ENCODE data around the gene SPPL2B. TPM values are rescaled to one million over a fixed set of nuclear protein-coding genes. Genes with fewer than 3 reads are reported as not detected.
"Not testable (repeated sequence)": the region's sequence is repeated elsewhere in the genome, so short reads cannot be mapped to it uniquely, and the experiment has no call there.

The SPPL2B gene
- total RNA-seq, 2 donors from 2014 or later = 20.7 to 36.9 TPM

DNA sequence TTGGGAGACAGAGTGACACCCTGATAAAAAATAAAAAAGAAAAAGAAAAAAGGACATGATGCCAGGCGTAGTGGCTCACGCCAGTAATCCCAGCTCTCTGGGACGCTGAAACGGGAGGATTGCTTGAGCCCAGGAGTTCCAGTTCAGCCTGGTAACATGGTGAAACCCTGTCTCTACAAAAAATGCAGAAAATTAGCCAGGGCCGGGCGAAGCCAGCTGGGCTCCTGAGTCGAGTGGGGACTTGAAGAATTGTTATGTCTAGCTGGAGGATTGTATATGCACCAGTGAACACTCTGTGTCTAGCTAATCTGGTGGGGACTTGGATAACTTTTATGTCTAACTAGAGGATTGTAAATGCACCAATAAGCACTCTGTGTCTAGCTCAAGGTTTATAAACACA is 63.9 kb downstream of the SPPL2B start:
- intact Hi-C loops (cut with DNase I) = loop anchor here (5.0 to 10.0 kb wide), 3 partner anchors 115 to 240 kb away; partner anchors contain the start of gene AP3D1 (in 2 of the 2)
- DNase-seq (ENCODE audit: low spot score) = no peak

DNA sequence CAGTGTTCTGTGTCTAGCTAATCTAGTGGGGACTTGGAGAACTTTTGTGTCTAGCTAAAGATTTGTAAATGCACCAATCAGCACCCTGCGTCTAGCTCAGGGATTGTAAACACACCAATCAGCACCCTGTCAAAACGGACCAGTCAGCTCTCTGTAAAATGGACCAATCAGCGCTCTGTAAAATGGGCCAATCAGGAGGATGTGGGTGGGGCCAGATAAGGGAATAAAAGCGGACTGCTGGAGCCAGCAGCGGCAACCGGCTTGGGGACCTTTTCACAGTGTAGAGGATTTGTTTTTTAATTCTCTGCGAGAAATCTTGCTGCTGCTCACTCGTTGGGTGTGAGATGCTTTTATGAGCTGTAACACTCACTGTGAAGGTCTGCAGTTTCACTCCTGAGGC is 64.4 kb downstream of the SPPL2B start:
- intact Hi-C loops (cut with DNase I) = loop anchor here (5.0 to 10.0 kb wide), 3 partner anchors 116 to 241 kb away; partner anchors contain the start of gene AP3D1 (in 2 of the 2)
- DNase-seq (ENCODE audit: low spot score) = not testable (repeated sequence)

- DNase-seq (ENCODE audit: low spot score) = no peak
- intact Hi-C loops (cut with DNase I) = loop anchor here (5.0 to 10.0 kb wide), 3 partner anchors 117 to 242 kb away; partner anchors contain the start of gene AP3D1 (in 2 of the 2)
These were observed 65.6 kb downstream of the SPPL2B start for GRCh38 chr19:2394054-2394441.

GRCh38 chr19:2394442-2395292 is 66.2 kb downstream of the SPPL2B start:
- DNase-seq (ENCODE audit: low spot score) = no peak
- intact Hi-C loops (cut with DNase I) = loop anchor here (5.0 to 10.0 kb wide), 3 partner anchors 117 to 242 kb away; partner anchors contain the start of gene AP3D1 (in 2 of the 2)

GRCh38 chr19:2395293-2395829 is 66.9 kb downstream of the SPPL2B start:
- not testable (repeated sequence) for DNase-seq (ENCODE audit: low spot score)
- intact Hi-C loops (cut with DNase I) = loop anchor here in 1 of 2 donors (10.0 kb wide), 1 partner anchor 241 kb away; the partner anchor contains the start of gene AP3D1

- DNase-seq (ENCODE audit: low spot score) = not testable (repeated sequence)
- intact Hi-C loops (cut with DNase I) = loop anchor here in 1 of 2 donors (10.0 kb wide), 1 partner anchor 242 kb away; the partner anchor contains the start of gene AP3D1
These were observed 68.7 kb downstream of the SPPL2B start for GRCh38 chr19:2397173-2397572.

DNA sequence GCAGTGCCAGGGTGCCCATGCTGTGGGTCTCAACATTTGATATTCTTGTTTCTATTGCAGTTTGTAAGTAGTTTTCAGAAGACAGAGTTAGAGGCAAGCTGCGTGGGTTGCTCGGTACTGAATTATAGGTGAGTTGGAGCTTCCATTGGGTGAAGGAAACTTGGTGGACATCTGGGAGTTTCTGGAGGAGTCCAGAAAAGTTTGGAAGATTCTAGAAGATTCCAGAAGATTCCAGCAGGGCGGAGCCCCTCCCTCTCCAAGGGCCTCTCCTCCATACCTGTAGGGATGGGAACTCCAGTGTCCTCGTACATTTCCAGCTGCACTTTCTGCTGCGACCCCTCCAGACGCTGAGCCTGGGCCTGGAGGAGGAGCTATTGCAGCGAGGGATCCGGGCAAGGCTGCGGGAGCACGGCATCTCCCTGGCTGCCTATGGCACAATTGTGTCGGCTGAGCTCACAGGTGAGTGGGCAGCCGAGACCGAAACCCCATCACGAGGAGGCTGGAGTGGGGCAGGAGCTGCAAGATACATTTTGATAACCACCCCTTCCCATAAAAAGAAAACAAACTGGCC is 70.3 kb downstream of the SPPL2B start:
- intact Hi-C loops (cut with DNase I) = loop anchor here in 1 of 2 donors (10.0 kb wide), 1 partner anchor 244 kb away; the partner anchor contains the start of gene AP3D1
- no peak for DNase-seq (ENCODE audit: low spot score)

- no peak for DNase-seq (ENCODE audit: low spot score)
- intact Hi-C loops (cut with DNase I) = loop anchor here in 1 of 2 donors (10.0 kb wide), 1 partner anchor 245 kb away; the partner anchor contains the start of gene AP3D1
These were observed 71.1 kb downstream of the SPPL2B start for GRCh38 chr19:2399582-2399981.

Other genes starting within 250 kb of the SPPL2B start
- 10 to 100 TPM; 55.8 to 57.1 TPM for gene MOB3A, start 232.4 kb upstream of the SPPL2B start, total RNA-seq
- gene IZUMO4, start 231.8 kb upstream of the SPPL2B start, total RNA-seq = 1 to 10 TPM in 1 of 2 donors, under 1 TPM in 1; 0.90 to 2.4 TPM
- gene AP3D1, start 177.1 kb upstream of the SPPL2B start, total RNA-seq = 10 to 100 TPM; 73.9 to 93.3 TPM
- 10 to 100 TPM; 14.7 to 23.3 TPM for gene DOT1L, start 164.8 kb upstream of the SPPL2B start, total RNA-seq
- 10 to 100 TPM; 24.3 to 27.6 TPM for gene PLEKHJ1, start 92.4 kb upstream of the SPPL2B start, total RNA-seq
- gene SF3A2, start 91.9 kb upstream of the SPPL2B start, total RNA-seq = 10 to 100 TPM; 35.0 to 36.6 TPM
- 1 to 10 TPM in 1 of 2 donors, under 1 TPM in 1; 0.46 to 1.1 TPM for gene AMH, start 79.4 kb upstream of the SPPL2B start, total RNA-seq
- not detected for gene JSRP1, start 72.3 kb upstream of the SPPL2B start, total RNA-seq
- 1 to 10 TPM in 1 of 2 donors, under 1 TPM in 1; 0.90 to 2.0 TPM for gene PEAK3, start 46.5 kb upstream of the SPPL2B start, total RNA-seq
- gene LINGO3, start 20.5 kb upstream of the SPPL2B start, total RNA-seq = under 1 TPM in 1 of 2 donors, not detected in 1; 0.10 TPM
- 10 to 100 TPM; 46.2 to 50.5 TPM for gene LSM7, start 98 bp upstream of the SPPL2B start, total RNA-seq
- gene TMPRSS9, start 31.6 kb downstream of the SPPL2B start, total RNA-seq = not detected
- gene TIMM13, start 98.9 kb downstream of the SPPL2B start, total RNA-seq = 10 to 100 TPM; 32.8 to 37.2 TPM
- gene LMNB2, start 128.3 kb downstream of the SPPL2B start, total RNA-seq = 10 to 100 TPM; 14.4 to 17.9 TPM
- gene GADD45B, start 147.4 kb downstream of the SPPL2B start, total RNA-seq = 100 to 1,000 TPM; 120 to 160 TPM

All from posterior vena cava (tissue), 2 donors.